GM12892 (cell line): ENCODE results near the gene SAPCD1.

Experiments
- POLR2A ChIP-seq: IDR thresholded peaks from 2 replicates; pipeline ENCODE4 v1.6.1; 2011; ENCODE audit warnings: low read depth, low read length, control low read depth
- POLR2AphosphoS5 ChIP-seq: IDR thresholded peaks from 2 replicates; pipeline ENCODE4 v1.6.1; 2011; ENCODE audit warnings: low read depth, low read length, control low read depth

- TF ChIP-seq POLR2A: no peak
- TF ChIP-seq POLR2AphosphoS5: no peak
These were observed 42.2 kb upstream of the SAPCD1 start for GRCh38 chr6:31720196-31720770.
